SU-DHL-6 (cell line): ENCODE measurements around the gene HBEGF.

Experiments
- H2AFZ ChIP-seq: fragments of 200-600 bp; sonication (generic); 2 replicates; pipeline ENCODE4 v1.6.1; 2014; ENCODE audit warnings: low read depth, mild to moderate bottlenecking, moderate library complexity, mixed read lengths, antibody characterized with exemption, low read length; ENCODE audit not compliant: severe bottlenecking
- H3F3A ChIP-seq: fragments of 200-600 bp; shearing (Covaris generic); 2 replicates; pipeline ENCODE4 v1.6.0; 2016; ENCODE audit warnings: antibody characterized with exemption, mild to moderate bottlenecking; ENCODE audit not compliant: insufficient read depth
- H3K27ac ChIP-seq: fragments of 200-600 bp; sonication (generic); 2 replicates; pipeline ENCODE4 v1.5.1; 2016; ENCODE audit warnings: low read depth, mild to moderate bottlenecking, low read length, moderate library complexity, mixed read lengths
- H3K27me3 ChIP-seq: fragments of 200-600 bp; sonication (generic), shearing (Covaris generic); 2 replicates; pipeline ENCODE4 v1.6.0; 2014; ENCODE audit warnings: mild to moderate bottlenecking, low read length
- H3K36me3 ChIP-seq: fragments of 200-600 bp; sonication (generic); 2 replicates; pipeline ENCODE4 v1.6.1; 2014; ENCODE audit warnings: mild to moderate bottlenecking, low read length, mixed read lengths
- H3K4me2 ChIP-seq: fragments of 300-600, 200-600 bp; shearing (Covaris generic), sonication (generic); 2 replicates; pipeline ENCODE4 v1.6.0; 2014; ENCODE audit warnings: low read length, low read depth, mild to moderate bottlenecking; ENCODE audit not compliant: poor library complexity, severe bottlenecking
- H3K4me3 ChIP-seq: fragments of 200-600 bp; sonication (generic); 2 replicates; pipeline ENCODE4 v1.5.1; 2014; ENCODE audit warnings: antibody characterized with exemption, low read length, mild to moderate bottlenecking, mixed read lengths; ENCODE audit not compliant: insufficient read depth, poor library complexity, severe bottlenecking
- H3K79me2 ChIP-seq: fragments of 200-600 bp; sonication (generic); 2 replicates; pipeline ENCODE4 v1.6.1; 2014; ENCODE audit warnings: mild to moderate bottlenecking, low read length, moderate library complexity; ENCODE audit not compliant: insufficient read depth
- H3K9ac ChIP-seq: fragments of 200-600 bp; sonication (generic); 2 replicates; pipeline ENCODE4 v1.7.0; 2014; ENCODE audit warnings: mild to moderate bottlenecking, low read length
- H3K9me2 ChIP-seq: fragments of 200-600 bp; sonication (generic); replicated peaks from 2 replicates; pipeline ENCODE4 v1.6.1; 2014; ENCODE audit warnings: low read length; ENCODE audit not compliant: insufficient read depth
- H3K9me3 ChIP-seq: fragments of 200-600 bp; sonication (generic); 2 replicates; pipeline ENCODE4 v1.6.1; 2014; ENCODE audit warnings: low read length, mixed read lengths; ENCODE audit not compliant: insufficient read depth
- H4K20me1 ChIP-seq: fragments of 200-600 bp; sonication (generic); 2 replicates; pipeline ENCODE4 v1.6.1; 2014; ENCODE audit warnings: low read depth, mild to moderate bottlenecking, antibody characterized with exemption, low read length, moderate library complexity, mixed read lengths
- EZH2phosphoT487 ChIP-seq: fragments of 200-600 bp; sonication (generic), shearing (Covaris generic); conservative IDR thresholded peaks from 2 replicates; pipeline ENCODE4 v1.6.1; 2018; ENCODE audit warnings: mild to moderate bottlenecking, antibody characterized with exemption, low read length, moderate library complexity, mixed read lengths
- TF ChIP-seq, protein P1 (sequence below): fragments of 200-600 bp; sonication (generic); IDR thresholded peaks from one replicate; pipeline ENCODE4 v1.5.1; 2017; ENCODE audit warnings: antibody characterized with exemption, mild to moderate bottlenecking, low read length, moderate library complexity; ENCODE audit not compliant: insufficient read depth, poor library complexity, severe bottlenecking

The HBEGF gene

DNA sequence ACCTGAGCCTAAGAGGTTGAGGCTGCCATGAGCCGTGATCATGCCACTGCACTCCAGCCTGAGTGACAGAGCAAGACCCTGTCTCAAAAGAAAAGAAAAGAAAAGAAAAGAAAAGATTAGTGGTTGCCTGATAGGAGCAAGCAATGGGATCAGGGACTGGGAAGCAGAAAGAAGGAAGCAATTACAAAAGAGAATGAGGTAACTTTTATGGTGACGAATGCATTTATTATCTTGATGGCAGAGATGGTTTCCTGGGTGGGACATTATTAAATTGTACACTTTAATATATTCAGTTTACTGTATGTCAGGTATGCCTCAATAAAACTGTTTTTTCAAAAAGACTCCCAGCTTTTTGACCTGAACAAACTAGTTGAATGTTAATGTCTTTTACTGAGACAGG is 36.0 kb downstream of the HBEGF start:
- no peak overlapping the region for H3K9ac ChIP-seq
- TF ChIP-seq, protein P1, sequence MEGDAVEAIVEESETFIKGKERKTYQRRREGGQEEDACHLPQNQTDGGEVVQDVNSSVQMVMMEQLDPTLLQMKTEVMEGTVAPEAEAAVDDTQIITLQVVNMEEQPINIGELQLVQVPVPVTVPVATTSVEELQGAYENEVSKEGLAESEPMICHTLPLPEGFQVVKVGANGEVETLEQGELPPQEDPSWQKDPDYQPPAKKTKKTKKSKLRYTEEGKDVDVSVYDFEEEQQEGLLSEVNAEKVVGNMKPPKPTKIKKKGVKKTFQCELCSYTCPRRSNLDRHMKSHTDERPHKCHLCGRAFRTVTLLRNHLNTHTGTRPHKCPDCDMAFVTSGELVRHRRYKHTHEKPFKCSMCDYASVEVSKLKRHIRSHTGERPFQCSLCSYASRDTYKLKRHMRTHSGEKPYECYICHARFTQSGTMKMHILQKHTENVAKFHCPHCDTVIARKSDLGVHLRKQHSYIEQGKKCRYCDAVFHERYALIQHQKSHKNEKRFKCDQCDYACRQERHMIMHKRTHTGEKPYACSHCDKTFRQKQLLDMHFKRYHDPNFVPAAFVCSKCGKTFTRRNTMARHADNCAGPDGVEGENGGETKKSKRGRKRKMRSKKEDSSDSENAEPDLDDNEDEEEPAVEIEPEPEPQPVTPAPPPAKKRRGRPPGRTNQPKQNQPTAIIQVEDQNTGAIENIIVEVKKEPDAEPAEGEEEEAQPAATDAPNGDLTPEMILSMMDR: no peak
- no peak for TF ChIP-seq EZH2phosphoT487
- H3K9me2 ChIP-seq: no peaks in the 10 kb centered on the region
- no peaks in the 10 kb centered on the region for H4K20me1 ChIP-seq
- H3K36me3 ChIP-seq: no peaks in the 10 kb centered on the region
- no peaks in the 10 kb centered on the region for H3K27me3 ChIP-seq
- no peaks in the 10 kb centered on the region for H3K79me2 ChIP-seq
- no peaks in the 10 kb centered on the region for H3K9me3 ChIP-seq
- no peak overlapping the region for H3K27ac ChIP-seq
- H2AFZ ChIP-seq: no peak overlapping the region
- no peak overlapping the region for H3K4me3 ChIP-seq
- H3K4me2 ChIP-seq: no peak overlapping the region
- no peaks in the 10 kb centered on the region for H3F3A ChIP-seq

DNA sequence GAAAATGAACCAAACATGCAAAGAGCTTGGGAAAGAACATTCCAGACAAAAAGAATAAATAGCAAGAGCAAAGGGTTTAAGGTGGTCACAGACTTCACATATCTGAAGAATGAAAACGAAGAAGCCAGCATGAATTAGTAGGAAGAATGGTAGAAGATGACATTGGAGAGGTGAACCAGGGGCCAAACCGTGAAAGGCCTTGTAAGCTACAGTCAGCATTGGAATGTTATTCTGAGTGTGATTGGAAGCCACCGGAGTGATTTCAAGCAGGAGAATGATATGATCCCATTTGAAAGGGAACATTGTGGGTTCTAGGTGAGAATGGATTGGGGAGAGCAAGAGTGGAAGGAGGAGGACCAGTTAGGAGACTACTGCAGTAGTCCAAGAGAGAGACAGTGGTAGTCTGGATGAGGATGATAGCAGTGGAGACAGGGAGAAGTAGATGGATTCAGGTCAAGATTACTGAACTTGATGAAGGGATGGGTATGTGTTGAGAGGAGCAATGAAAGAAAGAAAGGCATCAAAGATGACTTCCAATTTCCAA is 36.6 kb downstream of the HBEGF start:
- no peaks in the 10 kb centered on the region for H4K20me1 ChIP-seq
- H3K9ac ChIP-seq: no peak overlapping the region
- no peaks in the 10 kb centered on the region for H3K79me2 ChIP-seq
- H3K27ac ChIP-seq: no peak overlapping the region
- no peaks in the 10 kb centered on the region for H3K36me3 ChIP-seq
- no peak overlapping the region for H2AFZ ChIP-seq
- H3K4me2 ChIP-seq: no peak overlapping the region
- H3F3A ChIP-seq: no peaks in the 10 kb centered on the region
- no peaks in the 10 kb centered on the region for H3K27me3 ChIP-seq
- no peak for TF ChIP-seq EZH2phosphoT487
- TF ChIP-seq, protein P1: no peak
- no peaks in the 10 kb centered on the region for H3K9me3 ChIP-seq
- no peaks in the 10 kb centered on the region for H3K9me2 ChIP-seq
- no peak overlapping the region for H3K4me3 ChIP-seq

GRCh38 chr5:140305471-140305870 is 40.9 kb downstream of the HBEGF start:
- Histone ChIP-seq H3K27me3 (no peaks in the 10 kb centered on the region), H3K27ac (no peak overlapping the region), H3K9ac (no peak overlapping the region), H3K9me3 (no peaks in the 10 kb centered on the region), H4K20me1 (no peaks in the 10 kb centered on the region), H3K4me3 (no peak overlapping the region), H3F3A (no peaks in the 10 kb centered on the region), H2AFZ (no peak overlapping the region), H3K9me2 (no peaks in the 10 kb centered on the region), H3K79me2 (peaks cover 19% of the 10 kb centered on the region), H3K4me2 (no peak overlapping the region), H3K36me3 (no peaks in the 10 kb centered on the region)
- TF ChIP-seq, protein P1: no peak
- TF ChIP-seq EZH2phosphoT487: no peak
